Measurements from ENCODE around the gene MACROD1. TPM values are rescaled to one million over a fixed set of nuclear protein-coding genes. Genes with fewer than 3 reads are reported as not detected.

The MACROD1 gene
- total and polyA plus RNA-seq, 9 donors, result 21.1 to 50.2 (median 32.2) TPM

DNA sequence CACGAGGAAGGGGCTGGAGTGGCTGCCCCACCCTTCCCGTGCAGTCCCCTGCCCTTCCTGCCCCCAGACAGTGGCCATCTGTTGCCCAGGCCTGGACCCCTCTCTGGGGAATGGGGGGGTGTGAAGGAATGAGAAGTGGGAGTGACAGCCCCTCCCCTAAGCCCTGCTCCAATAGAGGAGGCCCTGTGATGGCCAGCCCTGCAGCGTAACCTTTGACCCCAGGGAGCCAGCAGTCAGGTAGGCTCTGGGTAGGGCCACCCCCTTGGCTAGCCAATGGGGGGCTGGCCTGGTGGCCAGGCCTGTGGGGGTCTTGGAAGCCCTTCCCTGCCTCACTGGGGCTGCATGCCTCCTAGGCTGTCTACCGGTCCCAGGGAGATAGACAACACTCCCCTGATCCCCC lies 123.6 kb downstream of the MACROD1 start:
- no peak for TF ChIP-seq POLR2A (IDR thresholded peaks at IDR 0.05)
- no peak for TF ChIP-seq CTCF (IDR thresholded peaks at IDR 0.05)
- TF ChIP-seq EP300 (IDR thresholded peaks at IDR 0.05), result no peak
- H3K27ac ChIP-seq, result no peak overlapping the region
- H3K27me3 ChIP-seq, result no peaks in the 10 kb centered on the region
- no peak for DNase-seq
- intact Hi-C loops (cut with DNase I), result no loop called here
- no peaks in the 10 kb centered on the region for H3K4me1 ChIP-seq (ENCODE audit: insufficient read depth)
- no peaks in the 10 kb centered on the region for H3K9me3 ChIP-seq
- no peaks in the 10 kb centered on the region for H3K36me3 ChIP-seq
- 52 to 79% (median 79%) methylated on average over 4 of the region's 4 CpGs for whole genome bisulfite sequencing, 3 donors
- H3K4me3 ChIP-seq, result no peak overlapping the region

GRCh38 chr11:64041846-64042245 lies 124.1 kb downstream of the MACROD1 start:
- Histone ChIP-seq H3K4me3 (no peak overlapping the region), H3K9me3 (no peaks in the 10 kb centered on the region), H3K36me3 (no peaks in the 10 kb centered on the region), H3K27ac (no peak overlapping the region), H3K27me3 (no peaks in the 10 kb centered on the region), H3K4me1 (ENCODE audit: insufficient read depth) (no peaks in the 10 kb centered on the region)
- intact Hi-C loops (cut with DNase I), result no loop called here
- TF ChIP-seq CTCF (IDR thresholded peaks at IDR 0.05), result no peak
- TF ChIP-seq EP300 (IDR thresholded peaks at IDR 0.05), result no peak
- no peak for TF ChIP-seq POLR2A (IDR thresholded peaks at IDR 0.05)
- 88 to 96% (median 91%) methylated on average over 9 of the region's 9 CpGs for WGBS, 3 donors
- no peak for DNase-seq

DNA sequence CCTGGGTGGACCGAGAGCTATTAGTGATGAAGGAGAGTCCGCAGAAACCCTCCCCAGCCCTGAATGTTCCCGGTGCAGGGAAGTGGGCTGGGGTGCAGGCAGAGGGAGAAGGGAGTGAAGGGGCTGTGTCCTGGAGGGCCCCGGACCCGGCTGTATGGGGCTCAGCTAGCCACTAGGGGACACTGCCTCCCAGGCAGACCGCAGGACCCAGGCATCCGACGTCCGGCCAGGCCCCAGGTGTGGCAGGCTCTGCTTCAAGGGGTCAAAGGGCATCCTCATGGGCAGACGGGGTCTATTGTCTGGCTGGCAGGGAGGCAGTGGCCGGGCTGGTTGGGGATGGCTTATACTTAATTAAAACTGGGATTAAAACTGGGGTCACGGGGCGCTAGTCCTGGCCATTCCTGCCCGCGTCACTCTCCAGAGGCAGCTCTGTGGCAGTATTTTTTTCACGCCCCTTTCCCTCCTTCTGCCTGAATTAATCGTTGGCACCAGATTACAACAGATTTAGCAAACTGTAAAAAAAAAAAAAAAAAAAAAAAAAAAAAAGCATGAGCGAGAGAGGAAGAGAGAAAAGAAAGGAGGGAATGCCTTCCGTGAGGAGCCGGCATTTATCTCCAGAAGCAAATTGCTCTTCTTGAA lies 125.1 kb downstream of the MACROD1 start:
- WGBS, 3 donors, result 68 to 71% (median 68%) methylated on average over 20 of the region's 20 CpGs
- H3K36me3 ChIP-seq, result no peaks in the 10 kb centered on the region
- no peaks in the 10 kb centered on the region for H3K4me1 ChIP-seq (ENCODE audit: insufficient read depth)
- no peak overlapping the region for H3K4me3 ChIP-seq
- H3K9me3 ChIP-seq, result no peaks in the 10 kb centered on the region
- TF ChIP-seq POLR2A (IDR thresholded peaks at IDR 0.05), result no peak
- TF ChIP-seq EP300 (IDR thresholded peaks at IDR 0.05), result no peak
- TF ChIP-seq CTCF (IDR thresholded peaks at IDR 0.05), result no peak
- H3K27ac ChIP-seq, result no peak overlapping the region
- no peaks in the 10 kb centered on the region for H3K27me3 ChIP-seq
- no peak for DNase-seq
- intact Hi-C loops (cut with DNase I), result no loop called here

- Histone ChIP-seq H3K27ac (no peak overlapping the region), H3K36me3 (no peaks in the 10 kb centered on the region), H3K9me3 (no peaks in the 10 kb centered on the region), H3K27me3 (no peaks in the 10 kb centered on the region), H3K4me1 (ENCODE audit: insufficient read depth) (peaks cover 2% of the 10 kb centered on the region), H3K4me3 (no peak overlapping the region)
- intact Hi-C loops (cut with DNase I), result no loop called here
- DNase-seq, result no peak
- WGBS, 3 donors, result 84 to 88% (median 87%) methylated on average over 16 of the region's 16 CpGs
- TF ChIP-seq CTCF (IDR thresholded peaks at IDR 0.05) (no peak), EP300 (IDR thresholded peaks at IDR 0.05) (no peak), POLR2A (IDR thresholded peaks at IDR 0.05) (no peak)
Observed at GRCh38 chr11:64039012-64039665, 126.8 kb downstream of the MACROD1 start.
